Measurements from ENCODE around the gene ADH1C. TPM values are rescaled to one million over a fixed set of nuclear protein-coding genes. Genes with fewer than 3 reads are reported as not detected.

Gene ADH1C
- polyA plus RNA-seq, 1 of the 3 experiments (the other 2 are of a cell fraction), result not detected

GRCh38 chr4:99359480-99360204 lies 7.1 kb upstream of the ADH1C start:
- no peaks in the 10 kb centered on the region for H3K79me2 ChIP-seq (ENCODE audit: insufficient read depth)
- no peaks in the 10 kb centered on the region for H3K9me3 ChIP-seq
- no peaks in the 10 kb centered on the region for H4K20me1 ChIP-seq (ENCODE audit: insufficient read depth)
- ChIA-PET POLR2A (no interaction called here), CTCF (no interaction called here)
- H3K4me3 ChIP-seq (ENCODE audit: low read depth in 2 of 2, low read length in 1 of 2), result no peak overlapping the region
- H2AFZ ChIP-seq (ENCODE audit: low read depth), result no peak overlapping the region
- H3K4me2 ChIP-seq, result no peak overlapping the region
- no peaks in the 10 kb centered on the region for H3K27me3 ChIP-seq (ENCODE audit: insufficient read depth)
- 30% methylated on average over 9 of the region's 27 CpGs for WGBS (ENCODE audit: low lambda C conversion rate)
- H3K9ac ChIP-seq, result no peak overlapping the region
- no peaks in the 10 kb centered on the region for H3F3A ChIP-seq (replicated peaks; ENCODE audit: insufficient read depth)
- no peaks in the 10 kb centered on the region for H3K4me1 ChIP-seq (ENCODE audit: control insufficient read depth in 1 of 2, insufficient read depth in 2 of 2, low read depth in 1 of 2, low read length in 1 of 2)
- no peak for DNase-seq
- no peaks in the 10 kb centered on the region for H3K9me2 ChIP-seq
- H3K36me3 ChIP-seq (replicated peaks in 1 of 2; ENCODE audit: control insufficient read depth in 1 of 2, insufficient read depth in 2 of 2, low read length in 1 of 2), result no peaks in the 10 kb centered on the region
- TF ChIP-seq USF1 (IDR thresholded peaks at IDR 0.05; ENCODE audit: borderline replicate concordance, low read depth), result no peak
- TF ChIP-seq EP300 (IDR thresholded peaks at IDR 0.05; ENCODE audit: borderline replicate concordance in 1 of 2, low read depth in 1 of 2, low read length in 1 of 2), result no peak
- no peak for TF ChIP-seq MEF2A (IDR thresholded peaks at IDR 0.05; ENCODE audit: borderline replicate concordance, low read depth)
- TF ChIP-seq TCF12 (IDR thresholded peaks at IDR 0.05), result no peak
- no peak for TF ChIP-seq ZBTB33 (IDR thresholded peaks at IDR 0.05; ENCODE audit: borderline replicate concordance, low read depth)
- TF ChIP-seq FOSL2 (IDR thresholded peaks at IDR 0.05; ENCODE audit: borderline replicate concordance, low read depth), result no peak
- no peak for TF ChIP-seq FOXM1 (IDR thresholded peaks at IDR 0.05; ENCODE audit: low read depth)
- no peak for TF ChIP-seq RFX5 (IDR thresholded peaks at IDR 0.05; ENCODE audit: low read length)
- TF ChIP-seq TEAD4 (IDR thresholded peaks at IDR 0.05; ENCODE audit: borderline replicate concordance, insufficient read depth), result no peak
- no peak for TF ChIP-seq NRF1 (IDR thresholded peaks at IDR 0.05; ENCODE audit: low read depth, low read length)
- no peak for TF ChIP-seq ELF1 (IDR thresholded peaks at IDR 0.05)
- TF ChIP-seq NFIC (IDR thresholded peaks at IDR 0.05; ENCODE audit: borderline replicate concordance), result no peak
- no peak for TF ChIP-seq EZH2phosphoT487 (IDR thresholded peaks at IDR 0.05; ENCODE audit: borderline replicate concordance, low read depth)
- no peak for TF ChIP-seq IRF3 (IDR thresholded peaks at IDR 0.05; ENCODE audit: low read depth, low read length)
- TF ChIP-seq RXRA (IDR thresholded peaks at IDR 0.05; ENCODE audit: borderline replicate concordance, low read depth), result no peak
- no peak for TF ChIP-seq PBX3 (IDR thresholded peaks at IDR 0.05)
- TF ChIP-seq GABPA (IDR thresholded peaks at IDR 0.05; ENCODE audit: low read depth), result no peak
- H3K27ac ChIP-seq (ENCODE audit: low read depth in 2 of 2, low read length in 1 of 2), result no peak overlapping the region
